ENCODE results near the gene DENND1A. TPM values are rescaled to one million over a fixed set of nuclear protein-coding genes. Genes with fewer than 3 reads are reported as not detected.
"Not testable (repeated sequence)": the region's sequence is repeated elsewhere in the genome, so short reads cannot be mapped to it uniquely, and the experiment has no call there.

DENND1A gene
- total RNA-seq, 1 experiment from 2014 or later = 42.5 TPM

GRCh38 chr9:123739902-123740301, 190.0 kb downstream of the DENND1A start:
- CTCF ChIA-PET = interaction anchor here (0.6 kb wide), 1 partner anchor 108 kb away, joined by 3 read pairs; no protein-coding TSS in a partner anchor
- no peak overlapping the region for H3K27ac Mint-ChIP-seq (ENCODE audit: low read depth, unreplicated experiment)
- peaks cover 4% of the 10 kb centered on the region for H3K36me3 Mint-ChIP-seq (ENCODE audit: insufficient read depth, unreplicated experiment)
- H3K9me3 Mint-ChIP-seq (ENCODE audit: unreplicated experiment) = no peaks in the 10 kb centered on the region
- intact Hi-C loops (cut with micrococcal nuclease) = no loop called here
- POLR2A ChIA-PET = no interaction called here
- no peaks in the 10 kb centered on the region for H3K4me1 Mint-ChIP-seq (ENCODE audit: insufficient read depth, unreplicated experiment)
- no peak for TF ChIP-seq CTCF (IDR thresholded peaks at IDR 0.05; ENCODE audit: unreplicated experiment)
- BruUV-seq (replicated peaks) = no TSS peak
- no peak overlapping the region for H3K4me3 Mint-ChIP-seq (ENCODE audit: unreplicated experiment)
- no peak for DNase-seq (ENCODE audit: unreplicated experiment)
- no peaks in the 10 kb centered on the region for H3K27me3 Mint-ChIP-seq (ENCODE audit: insufficient read depth, unreplicated experiment)

GRCh38 chr9:123739387-123739786, 190.5 kb downstream of the DENND1A start:
- BruUV-seq (replicated peaks) = no TSS peak
- Mint-ChIP-seq H3K4me1 (ENCODE audit: insufficient read depth, unreplicated experiment) (no peaks in the 10 kb centered on the region), H3K4me3 (ENCODE audit: unreplicated experiment) (no peak overlapping the region), H3K9me3 (ENCODE audit: unreplicated experiment) (no peaks in the 10 kb centered on the region), H3K27ac (ENCODE audit: low read depth, unreplicated experiment) (no peak overlapping the region), H3K27me3 (ENCODE audit: insufficient read depth, unreplicated experiment) (no peaks in the 10 kb centered on the region), H3K36me3 (ENCODE audit: insufficient read depth, unreplicated experiment) (no peaks in the 10 kb centered on the region)
- ChIA-PET POLR2A (no interaction called here), CTCF (interaction anchor here (0.6 to 0.7 kb wide), 2 partner anchors 108 to 187 kb away, joined by 3 read pairs; no protein-coding TSS in a partner anchor)
- no peak for DNase-seq (ENCODE audit: unreplicated experiment)
- intact Hi-C loops (cut with micrococcal nuclease) = no loop called here
- TF ChIP-seq CTCF (IDR thresholded peaks at IDR 0.05; ENCODE audit: unreplicated experiment) = no peak

- H3K9me3 Mint-ChIP-seq (ENCODE audit: unreplicated experiment) = no peaks in the 10 kb centered on the region
Observed at GRCh38 chr9:123738648-123739047, 191.3 kb downstream of the DENND1A start.

GRCh38 chr9:123735376-123735775, 194.6 kb downstream of the DENND1A start:
- no TSS peak for BruUV-seq (replicated peaks)
- DNase-seq (ENCODE audit: unreplicated experiment) = no peak
- intact Hi-C loops (cut with micrococcal nuclease) = no loop called here
- Mint-ChIP-seq H3K4me3 (ENCODE audit: unreplicated experiment) (no peak overlapping the region), H3K9me3 (ENCODE audit: unreplicated experiment) (no peaks in the 10 kb centered on the region), H3K27ac (ENCODE audit: low read depth, unreplicated experiment) (no peak overlapping the region), H3K36me3 (ENCODE audit: insufficient read depth, unreplicated experiment) (no peaks in the 10 kb centered on the region), H3K27me3 (ENCODE audit: insufficient read depth, unreplicated experiment) (no peaks in the 10 kb centered on the region), H3K4me1 (ENCODE audit: insufficient read depth, unreplicated experiment) (no peaks in the 10 kb centered on the region)
- no peak for TF ChIP-seq CTCF (IDR thresholded peaks at IDR 0.05; ENCODE audit: unreplicated experiment)
- CTCF ChIA-PET = interaction anchor here (0.7 kb wide), 2 partner anchors 201 to 1211 kb away, joined by 3 read pairs; no protein-coding TSS in a partner anchor
- POLR2A ChIA-PET = no interaction called here

More at GRCh38 chr9:123738648-123739047, 191.3 kb downstream of the DENND1A start:
- CTCF ChIA-PET = interaction anchor here (0.7 kb wide), 1 partner anchor 24 kb away, joined by 4 read pairs; no protein-coding TSS in a partner anchor
- Mint-ChIP-seq H3K4me3 (ENCODE audit: unreplicated experiment) (no peak overlapping the region), H3K27me3 (ENCODE audit: insufficient read depth, unreplicated experiment) (no peaks in the 10 kb centered on the region), H3K27ac (ENCODE audit: low read depth, unreplicated experiment) (no peak overlapping the region), H3K36me3 (ENCODE audit: insufficient read depth, unreplicated experiment) (no peaks in the 10 kb centered on the region), H3K4me1 (ENCODE audit: insufficient read depth, unreplicated experiment) (no peaks in the 10 kb centered on the region)
- POLR2A ChIA-PET = no interaction called here
- DNase-seq (ENCODE audit: unreplicated experiment) = no peak
- BruUV-seq (replicated peaks) = no TSS peak
- intact Hi-C loops (cut with micrococcal nuclease) = no loop called here
- TF ChIP-seq CTCF (IDR thresholded peaks at IDR 0.05; ENCODE audit: unreplicated experiment) = no peak

GRCh38 chr9:123728571-123728970, 201.4 kb downstream of the DENND1A start:
- POLR2A ChIA-PET = interaction anchor here (0.6 kb wide), 1 partner anchor 166 kb away, joined by 3 read pairs; no protein-coding TSS in a partner anchor
- H3K27ac Mint-ChIP-seq (ENCODE audit: low read depth, unreplicated experiment) = not testable (repeated sequence)

More at GRCh38 chr9:123728571-123728970, 201.4 kb downstream of the DENND1A start:
- H3K4me1 Mint-ChIP-seq (ENCODE audit: insufficient read depth, unreplicated experiment); BruUV-seq (replicated peaks); DNase-seq (ENCODE audit: unreplicated experiment); H3K27me3 Mint-ChIP-seq (ENCODE audit: insufficient read depth, unreplicated experiment); H3K9me3 Mint-ChIP-seq (ENCODE audit: unreplicated experiment); H3K4me3 Mint-ChIP-seq (ENCODE audit: unreplicated experiment); intact Hi-C loops (cut with micrococcal nuclease); H3K36me3 Mint-ChIP-seq (ENCODE audit: insufficient read depth, unreplicated experiment): not testable (repeated sequence)
- CTCF ChIA-PET = interaction anchor here (0.9 kb wide), 1 partner anchor 224 kb away, joined by 5 read pairs; no protein-coding TSS in a partner anchor
